ENCODE data around the gene BAZ2B. TPM values are rescaled to one million over a fixed set of nuclear protein-coding genes. Genes with fewer than 3 reads are reported as not detected.

Gene BAZ2B
- total and polyA plus RNA-seq, 4 donors, result 43.3 to 174 (median 105) TPM

GRCh38 chr2:159501743-159502142, 114.6 kb downstream of the BAZ2B start:
- no peak overlapping the region for H3K4me3 ChIP-seq (ENCODE audit: low read depth, low read length)
- DNase-seq (ENCODE audit: low read depth in 4 of 6, low spot score in 6 of 6), result no peak
- no peaks in the 10 kb centered on the region for H3K36me3 ChIP-seq (ENCODE audit: control insufficient read depth, insufficient read depth, low read length)
- no peaks in the 10 kb centered on the region for H3K9me3 ChIP-seq (ENCODE audit: control insufficient read depth, insufficient read depth, low read length)
- H3K4me1 ChIP-seq (ENCODE audit: control insufficient read depth, insufficient read depth, low read length), result no peaks in the 10 kb centered on the region
- no peaks in the 10 kb centered on the region for H3K27me3 ChIP-seq (ENCODE audit: control insufficient read depth, insufficient read depth, low read length)
- no peak overlapping the region for H3K27ac ChIP-seq (ENCODE audit: low read depth, low read length)
- whole genome bisulfite sequencing (ENCODE audit: insufficient coverage), result no CpG with 5 or more reads among the region's 1 CpG

DNA sequence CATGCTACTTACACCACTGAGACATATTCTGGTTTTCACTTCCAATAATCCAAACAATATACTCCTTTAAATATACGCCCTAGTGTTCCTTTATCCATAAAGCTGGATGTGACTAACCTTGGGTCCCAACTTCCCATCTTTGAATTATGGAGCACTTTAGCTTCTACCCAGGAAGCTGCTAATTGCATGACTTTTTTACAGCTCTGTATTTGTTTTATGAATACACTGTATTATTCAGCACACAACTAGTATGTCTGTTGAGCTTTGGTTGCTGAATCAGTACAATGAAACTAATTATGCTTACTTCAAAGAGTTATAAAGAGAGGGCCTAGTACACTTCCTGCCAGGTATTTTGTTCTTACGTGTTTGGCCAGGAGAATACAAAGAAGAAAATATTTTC, 118.5 kb downstream of the BAZ2B start:
- Histone ChIP-seq H3K27ac (ENCODE audit: low read depth, low read length) (no peak overlapping the region), H3K4me3 (ENCODE audit: low read depth, low read length) (no peak overlapping the region), H3K9me3 (ENCODE audit: control insufficient read depth, insufficient read depth, low read length) (no peaks in the 10 kb centered on the region), H3K36me3 (ENCODE audit: control insufficient read depth, insufficient read depth, low read length) (no peaks in the 10 kb centered on the region), H3K4me1 (ENCODE audit: control insufficient read depth, insufficient read depth, low read length) (no peaks in the 10 kb centered on the region), H3K27me3 (ENCODE audit: control insufficient read depth, insufficient read depth, low read length) (no peaks in the 10 kb centered on the region)
- DNase-seq (ENCODE audit: low read depth in 4 of 6, low spot score in 6 of 6), result no peak
- WGBS (ENCODE audit: insufficient coverage), result 67% methylated on average over 1 of the region's 2 CpGs

DNA sequence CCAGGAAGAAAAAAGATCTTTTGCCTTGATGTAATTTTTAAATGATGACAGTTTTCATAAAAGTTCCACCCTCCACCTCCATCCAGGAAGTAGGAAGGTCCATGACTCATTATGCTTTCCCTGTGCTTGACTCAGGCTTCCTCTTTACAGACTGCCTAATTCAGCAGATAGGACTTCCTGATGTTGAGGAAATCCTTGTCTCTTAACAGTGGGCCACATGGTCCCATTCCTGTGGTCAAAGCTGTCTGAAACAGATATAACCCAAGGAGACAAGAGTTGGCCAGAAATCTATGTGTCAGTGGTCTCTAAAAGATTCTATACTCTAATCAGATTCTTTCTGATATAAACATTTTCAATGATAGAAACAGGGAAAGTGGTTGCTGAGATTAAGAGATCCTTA, 119.1 kb downstream of the BAZ2B start:
- no peaks in the 10 kb centered on the region for H3K4me1 ChIP-seq (ENCODE audit: control insufficient read depth, insufficient read depth, low read length)
- H3K27me3 ChIP-seq (ENCODE audit: control insufficient read depth, insufficient read depth, low read length), result no peaks in the 10 kb centered on the region
- peak in 1 of 6 donors; percentile 13 for DNase-seq (ENCODE audit: low read depth in 4 of 6, low spot score in 6 of 6)
- peak overlapping the region; percentile 17 for H3K27ac ChIP-seq (ENCODE audit: low read depth, low read length)
- H3K9me3 ChIP-seq (ENCODE audit: control insufficient read depth, insufficient read depth, low read length), result no peaks in the 10 kb centered on the region
- H3K4me3 ChIP-seq (ENCODE audit: low read depth, low read length), result no peak overlapping the region
- H3K36me3 ChIP-seq (ENCODE audit: control insufficient read depth, insufficient read depth, low read length), result no peaks in the 10 kb centered on the region

- no peaks in the 10 kb centered on the region for H3K27me3 ChIP-seq (ENCODE audit: control insufficient read depth, insufficient read depth, low read length)
- no peaks in the 10 kb centered on the region for H3K4me1 ChIP-seq (ENCODE audit: control insufficient read depth, insufficient read depth, low read length)
- H3K4me3 ChIP-seq (ENCODE audit: low read depth, low read length), result no peak overlapping the region
- 100% methylated on average over 2 of the region's 2 CpGs for WGBS (ENCODE audit: insufficient coverage)
- no peaks in the 10 kb centered on the region for H3K36me3 ChIP-seq (ENCODE audit: control insufficient read depth, insufficient read depth, low read length)
- no peak overlapping the region for H3K27ac ChIP-seq (ENCODE audit: low read depth, low read length)
- no peak for DNase-seq (ENCODE audit: low read depth in 4 of 6, low spot score in 6 of 6)
- H3K9me3 ChIP-seq (ENCODE audit: control insufficient read depth, insufficient read depth, low read length), result no peaks in the 10 kb centered on the region
Measured at GRCh38 chr2:159489476-159489875, 126.9 kb downstream of the BAZ2B start.

DNA sequence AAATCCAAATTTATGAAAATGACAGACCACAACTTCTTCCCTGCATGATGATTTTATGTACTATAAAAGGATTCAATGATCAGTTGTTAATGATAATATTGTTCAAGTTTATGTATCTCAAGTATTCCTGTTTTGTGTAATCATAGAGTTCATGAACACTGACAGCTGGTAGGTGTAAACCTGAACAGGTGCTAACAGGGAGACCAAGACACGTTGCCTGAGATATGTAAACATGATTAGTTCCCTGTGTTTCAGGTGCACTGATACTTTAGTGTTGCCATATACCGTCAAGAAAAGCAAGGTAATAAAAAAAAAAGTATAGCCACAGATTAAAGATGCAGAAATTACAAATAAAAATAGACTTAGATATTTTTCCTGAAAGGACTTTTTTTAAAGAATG, 131.8 kb downstream of the BAZ2B start:
- no peak for DNase-seq (ENCODE audit: low read depth in 4 of 6, low spot score in 6 of 6)
- Histone ChIP-seq H3K36me3 (ENCODE audit: control insufficient read depth, insufficient read depth, low read length) (no peaks in the 10 kb centered on the region), H3K27me3 (ENCODE audit: control insufficient read depth, insufficient read depth, low read length) (no peaks in the 10 kb centered on the region), H3K9me3 (ENCODE audit: control insufficient read depth, insufficient read depth, low read length) (no peaks in the 10 kb centered on the region), H3K27ac (ENCODE audit: low read depth, low read length) (no peak overlapping the region), H3K4me3 (ENCODE audit: low read depth, low read length) (no peak overlapping the region), H3K4me1 (ENCODE audit: control insufficient read depth, insufficient read depth, low read length) (no peaks in the 10 kb centered on the region)
- WGBS (ENCODE audit: insufficient coverage), result no CpG with 5 or more reads among the region's 2 CpGs

- DNase-seq (ENCODE audit: low read depth in 4 of 6, low spot score in 6 of 6), result no peak
- WGBS (ENCODE audit: insufficient coverage), result no CpG with 5 or more reads among the region's 2 CpGs
- Histone ChIP-seq H3K36me3 (ENCODE audit: control insufficient read depth, insufficient read depth, low read length) (peaks cover 8% of the 10 kb centered on the region), H3K9me3 (ENCODE audit: control insufficient read depth, insufficient read depth, low read length) (no peaks in the 10 kb centered on the region), H3K27ac (ENCODE audit: low read depth, low read length) (no peak overlapping the region), H3K4me3 (ENCODE audit: low read depth, low read length) (no peak overlapping the region), H3K4me1 (ENCODE audit: control insufficient read depth, insufficient read depth, low read length) (no peaks in the 10 kb centered on the region), H3K27me3 (ENCODE audit: control insufficient read depth, insufficient read depth, low read length) (no peaks in the 10 kb centered on the region)
Measured at GRCh38 chr2:159476329-159476728, 140.0 kb downstream of the BAZ2B start.

- no peaks in the 10 kb centered on the region for H3K4me1 ChIP-seq (ENCODE audit: control insufficient read depth, insufficient read depth, low read length)
- no peak overlapping the region for H3K4me3 ChIP-seq (ENCODE audit: low read depth, low read length)
- H3K27me3 ChIP-seq (ENCODE audit: control insufficient read depth, insufficient read depth, low read length), result no peaks in the 10 kb centered on the region
- H3K9me3 ChIP-seq (ENCODE audit: control insufficient read depth, insufficient read depth, low read length), result no peaks in the 10 kb centered on the region
- H3K36me3 ChIP-seq (ENCODE audit: control insufficient read depth, insufficient read depth, low read length), result peaks cover 8% of the 10 kb centered on the region
- DNase-seq (ENCODE audit: low read depth in 4 of 6, low spot score in 6 of 6), result no peak
- whole genome bisulfite sequencing (ENCODE audit: insufficient coverage), result 96% methylated on average over 3 of the region's 4 CpGs
- H3K27ac ChIP-seq (ENCODE audit: low read depth, low read length), result no peak overlapping the region
Measured at GRCh38 chr2:159475793-159476192, 140.6 kb downstream of the BAZ2B start.

DNA sequence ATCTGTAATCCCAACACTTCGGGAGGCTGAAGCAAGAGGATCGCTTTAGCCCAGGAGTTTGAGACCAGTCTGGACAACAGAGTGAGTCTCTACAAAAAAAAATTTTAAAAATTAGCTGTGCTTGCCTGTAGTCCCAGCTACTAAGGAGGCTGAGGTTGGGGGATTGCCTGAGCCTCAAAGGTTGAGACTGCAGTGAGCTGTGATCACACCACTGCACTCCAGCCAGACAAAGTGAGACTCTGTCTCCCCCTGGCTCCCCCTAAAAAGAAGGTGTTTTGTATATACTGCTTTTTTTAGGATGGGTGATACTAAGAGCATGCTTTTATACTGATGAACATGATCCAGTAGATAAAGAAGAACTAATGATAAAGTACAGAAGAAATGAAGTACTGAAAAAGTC, 145.0 kb downstream of the BAZ2B start:
- Histone ChIP-seq H3K4me1 (ENCODE audit: control insufficient read depth, insufficient read depth, low read length) (no peaks in the 10 kb centered on the region), H3K9me3 (ENCODE audit: control insufficient read depth, insufficient read depth, low read length) (no peaks in the 10 kb centered on the region), H3K27me3 (ENCODE audit: control insufficient read depth, insufficient read depth, low read length) (no peaks in the 10 kb centered on the region), H3K4me3 (ENCODE audit: low read depth, low read length) (no peak overlapping the region), H3K36me3 (ENCODE audit: control insufficient read depth, insufficient read depth, low read length) (peaks cover 4% of the 10 kb centered on the region), H3K27ac (ENCODE audit: low read depth, low read length) (no peak overlapping the region)
- no peak for DNase-seq (ENCODE audit: low read depth in 4 of 6, low spot score in 6 of 6)
- 100% methylated on average over 1 of the region's 2 CpGs for WGBS (ENCODE audit: insufficient coverage)

GRCh38 chr2:159468257-159468656, 148.1 kb downstream of the BAZ2B start:
- no peaks in the 10 kb centered on the region for H3K4me1 ChIP-seq (ENCODE audit: control insufficient read depth, insufficient read depth, low read length)
- DNase-seq (ENCODE audit: low read depth in 4 of 6, low spot score in 6 of 6), result no peak

DNA sequence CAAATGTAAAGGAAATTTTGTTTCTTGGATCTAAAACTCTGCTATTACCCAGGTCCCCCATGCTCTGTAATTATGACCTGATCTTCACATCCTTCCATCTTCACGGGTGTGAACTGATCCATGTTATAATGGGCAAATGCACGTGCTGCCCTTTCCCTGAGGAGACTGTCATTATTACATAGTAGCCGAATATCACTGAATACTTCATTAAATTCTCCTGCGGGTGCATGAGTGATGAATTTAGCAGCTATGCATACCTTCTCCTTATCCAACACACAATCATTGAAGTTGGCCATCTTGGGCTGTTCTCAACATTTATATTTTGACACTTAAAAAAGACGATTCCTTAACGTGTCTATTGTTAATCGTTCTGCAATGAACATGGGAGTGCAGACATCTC, 153.4 kb downstream of the BAZ2B start:
- Histone ChIP-seq H3K4me1 (ENCODE audit: control insufficient read depth, insufficient read depth, low read length) (no peaks in the 10 kb centered on the region), H3K27ac (ENCODE audit: low read depth, low read length) (no peak overlapping the region), H3K27me3 (ENCODE audit: control insufficient read depth, insufficient read depth, low read length) (no peaks in the 10 kb centered on the region), H3K4me3 (ENCODE audit: low read depth, low read length) (no peak overlapping the region), H3K36me3 (ENCODE audit: control insufficient read depth, insufficient read depth, low read length) (no peaks in the 10 kb centered on the region), H3K9me3 (ENCODE audit: control insufficient read depth, insufficient read depth, low read length) (no peaks in the 10 kb centered on the region)
- DNase-seq (ENCODE audit: low read depth in 4 of 6, low spot score in 6 of 6), result no peak
- WGBS (ENCODE audit: insufficient coverage), result 100% methylated on average over 2 of the region's 7 CpGs

More at GRCh38 chr2:159468257-159468656, 148.1 kb downstream of the BAZ2B start:
- WGBS (ENCODE audit: insufficient coverage), result no CpG with 5 or more reads among the region's 2 CpGs
- Histone ChIP-seq H3K27me3 (ENCODE audit: control insufficient read depth, insufficient read depth, low read length) (no peaks in the 10 kb centered on the region), H3K36me3 (ENCODE audit: control insufficient read depth, insufficient read depth, low read length) (no peaks in the 10 kb centered on the region), H3K27ac (ENCODE audit: low read depth, low read length) (no peak overlapping the region), H3K4me3 (ENCODE audit: low read depth, low read length) (no peak overlapping the region), H3K9me3 (ENCODE audit: control insufficient read depth, insufficient read depth, low read length) (no peaks in the 10 kb centered on the region)
